GM18519 (cell line): ENCODE measurements around the gene SIRPD.

ENCODE experiments used
- ATAC-seq: cut with Tn5 transposase; IDR thresholded peaks from one replicate; pipeline ENCODE4 v1.9.1; 2021; ENCODE audit warnings: mild to moderate bottlenecking, moderate library complexity; ENCODE audit not compliant: unreplicated experiment, low FRiP score

The SIRPD gene

DNA sequence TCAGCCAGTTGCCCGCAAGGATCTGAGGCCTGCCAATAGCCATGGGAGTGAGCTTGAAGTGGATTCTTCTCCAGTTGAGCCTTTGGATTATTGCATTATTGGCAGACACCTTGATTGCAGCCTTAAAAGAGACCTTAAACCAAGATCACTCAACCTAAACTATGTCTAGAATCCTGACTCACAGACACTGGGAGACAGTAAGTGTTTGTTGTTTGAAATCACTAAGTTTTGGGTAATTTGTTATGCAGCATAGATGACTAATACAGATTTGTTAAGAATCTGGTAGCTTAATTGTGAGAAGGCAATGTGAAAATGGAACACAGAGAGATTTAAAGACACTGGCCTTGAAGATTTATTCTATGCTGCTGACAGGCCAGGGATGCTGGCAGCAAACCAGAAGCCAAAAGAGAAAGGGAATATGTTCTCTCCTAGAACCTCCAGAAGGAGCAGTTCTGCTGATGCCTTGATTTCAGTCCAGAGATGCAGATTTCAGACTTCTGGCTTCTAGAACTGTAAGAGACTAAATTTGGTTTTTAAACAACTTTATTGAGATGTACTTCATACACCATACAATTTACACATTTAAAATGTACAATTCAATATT lies 17.6 kb downstream of the SIRPD start:
- ATAC-seq: no peak

- no peak for ATAC-seq
These were observed 18.9 kb downstream of the SIRPD start for GRCh38 chr20:1538655-1539054.

- no peak for ATAC-seq
These were observed 19.8 kb downstream of the SIRPD start for GRCh38 chr20:1537731-1538058.

- ATAC-seq: no peak
These were observed 20.4 kb downstream of the SIRPD start for GRCh38 chr20:1536893-1537730.

GRCh38 chr20:1535420-1536175 lies 21.9 kb downstream of the SIRPD start:
- peak; percentile 82 for ATAC-seq

DNA sequence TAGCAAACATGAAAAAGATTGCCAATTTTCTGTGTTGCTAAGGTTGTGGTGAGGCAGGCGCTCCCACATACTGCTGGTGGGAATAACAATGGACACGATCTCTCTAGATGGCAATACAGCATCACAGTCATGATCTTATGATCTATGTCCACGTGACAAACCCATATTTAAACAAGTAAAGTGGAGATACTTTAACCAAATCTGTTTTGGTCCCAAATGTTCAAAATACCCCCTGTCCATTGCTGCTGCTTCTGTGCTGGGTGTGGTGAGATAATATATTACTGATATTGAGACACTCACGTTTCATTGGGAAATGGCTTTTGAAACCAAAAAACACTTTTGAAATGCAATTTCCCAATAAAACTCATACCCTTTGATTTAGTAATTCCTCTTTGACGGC lies 23.0 kb downstream of the SIRPD start:
- ATAC-seq: no peak

DNA sequence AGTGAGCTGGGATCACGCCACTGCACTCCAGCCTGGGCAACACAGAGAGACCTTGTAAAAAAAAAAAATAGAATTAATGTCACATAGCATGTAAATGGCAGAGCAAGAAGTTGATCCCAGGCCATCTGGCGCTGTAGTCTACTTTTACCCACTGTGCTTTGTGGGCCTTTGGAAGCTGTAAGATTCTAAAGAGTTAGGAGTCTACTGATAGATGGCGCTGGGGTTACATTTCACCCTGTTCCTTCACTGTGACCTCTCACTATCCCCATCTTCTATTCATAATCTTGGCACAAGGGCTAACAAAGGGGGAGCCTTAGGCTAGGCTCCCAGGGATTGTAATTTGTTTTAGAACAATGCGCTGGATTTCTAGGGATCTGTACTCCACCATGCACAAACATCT lies 24.4 kb downstream of the SIRPD start:
- no peak for ATAC-seq

DNA sequence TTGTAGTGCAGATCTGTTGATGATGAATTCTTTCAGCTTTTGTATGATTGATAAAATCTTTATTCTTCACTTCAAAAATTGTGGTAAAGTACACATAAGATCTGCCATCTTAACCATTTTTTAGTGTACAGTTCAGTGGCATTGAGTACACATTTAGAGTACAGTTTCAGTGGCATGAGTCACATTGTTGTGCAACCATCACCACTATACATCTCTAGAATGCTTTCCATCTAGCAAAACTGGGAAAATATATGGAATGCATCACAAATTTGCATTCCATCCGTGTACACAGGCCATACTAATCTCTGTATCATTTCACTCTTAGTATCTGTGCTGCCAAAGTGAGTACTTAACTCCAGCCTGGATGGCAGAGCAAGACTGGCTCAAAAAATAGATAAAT lies 28.7 kb downstream of the SIRPD start:
- ATAC-seq: no peak

DNA sequence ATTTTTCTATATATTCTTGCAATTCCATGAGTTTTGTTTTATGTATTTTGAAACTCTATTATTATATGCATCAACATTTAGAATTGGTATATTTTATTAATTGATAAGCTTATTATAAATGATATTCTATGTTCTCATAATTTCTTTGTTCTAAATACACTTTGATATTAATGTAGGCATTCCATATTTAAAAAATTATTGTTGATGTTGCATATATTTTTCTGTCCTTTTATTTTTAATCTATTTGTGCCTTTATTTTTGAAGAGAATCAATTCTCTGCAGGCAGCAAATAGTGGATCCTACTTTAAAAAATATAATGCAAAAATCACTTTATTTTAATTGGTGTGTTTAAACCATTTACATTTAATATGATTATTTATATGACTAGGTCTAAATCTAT lies 29.6 kb downstream of the SIRPD start:
- ATAC-seq: no peak

GRCh38 chr20:1526896-1527295 lies 30.6 kb downstream of the SIRPD start:
- no peak for ATAC-seq

DNA sequence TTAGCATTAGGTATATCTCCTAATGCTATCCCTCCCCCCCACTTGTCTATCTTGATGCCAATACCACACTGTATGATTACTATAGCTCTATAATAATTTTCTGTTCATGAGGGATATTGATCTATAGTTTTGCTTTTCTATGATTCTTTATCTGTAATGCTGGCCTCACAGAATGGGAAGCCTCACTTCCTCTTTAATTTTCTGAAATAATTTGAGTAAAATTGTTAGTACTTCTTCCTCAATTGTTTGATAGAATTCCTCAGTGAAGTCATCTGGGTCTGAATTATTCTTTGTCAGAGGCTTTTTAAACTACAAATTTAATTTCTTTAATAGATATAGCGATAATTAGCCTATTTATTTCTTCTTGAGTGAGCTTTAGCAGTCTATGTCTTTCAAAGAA lies 31.2 kb downstream of the SIRPD start:
- ATAC-seq: no peak

GRCh38 chr20:1524004-1524403 lies 33.5 kb downstream of the SIRPD start:
- ATAC-seq: no peak

GRCh38 chr20:1517010-1517409 lies 40.5 kb downstream of the SIRPD start:
- no peak for ATAC-seq

DNA sequence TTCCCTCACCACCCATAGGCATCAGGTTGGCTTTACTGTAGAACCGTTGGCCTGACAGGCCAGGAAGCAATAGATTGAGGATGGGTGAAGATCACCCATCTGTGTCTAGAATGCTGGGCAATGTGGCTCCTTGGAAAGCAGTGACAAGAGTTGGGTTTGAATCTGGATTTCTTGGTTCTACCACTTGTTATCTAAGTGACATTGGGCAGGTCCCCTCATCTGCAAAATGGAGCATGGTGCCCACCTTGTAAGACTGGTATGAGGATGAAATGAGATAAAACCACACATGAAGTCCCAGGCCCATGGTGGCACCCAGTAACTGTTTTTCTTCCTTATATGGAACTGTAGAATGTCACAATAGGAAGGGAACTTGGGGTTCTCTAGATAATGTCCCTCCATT lies 43.7 kb downstream of the SIRPD start:
- no peak for ATAC-seq

DNA sequence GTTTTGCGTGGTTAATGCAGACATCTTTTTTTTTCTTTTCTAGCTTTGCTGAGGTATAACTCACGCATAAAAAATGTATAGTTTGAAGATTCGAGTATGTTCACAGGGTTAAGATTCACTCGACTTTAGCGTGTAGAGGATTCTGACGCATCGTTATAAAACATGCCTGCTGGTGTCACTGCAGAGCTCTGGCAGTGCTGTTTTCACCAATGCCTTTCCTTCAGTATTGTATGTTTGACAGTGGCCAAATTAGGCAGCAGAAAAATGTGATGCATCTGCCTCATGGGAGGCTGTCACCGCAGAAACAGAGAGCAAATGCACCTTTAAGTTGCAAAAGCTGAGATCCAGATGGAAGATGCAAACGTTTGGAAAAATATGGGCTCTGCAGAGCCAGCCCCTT lies 48.3 kb downstream of the SIRPD start:
- no peak for ATAC-seq

- no peak for ATAC-seq
These were observed 48.9 kb downstream of the SIRPD start for GRCh38 chr20:1508574-1508973.

GRCh38 chr20:1507276-1507675 lies 50.2 kb downstream of the SIRPD start:
- ATAC-seq: no peak

- no peak for ATAC-seq
These were observed 51.6 kb downstream of the SIRPD start for GRCh38 chr20:1505871-1506270.

DNA sequence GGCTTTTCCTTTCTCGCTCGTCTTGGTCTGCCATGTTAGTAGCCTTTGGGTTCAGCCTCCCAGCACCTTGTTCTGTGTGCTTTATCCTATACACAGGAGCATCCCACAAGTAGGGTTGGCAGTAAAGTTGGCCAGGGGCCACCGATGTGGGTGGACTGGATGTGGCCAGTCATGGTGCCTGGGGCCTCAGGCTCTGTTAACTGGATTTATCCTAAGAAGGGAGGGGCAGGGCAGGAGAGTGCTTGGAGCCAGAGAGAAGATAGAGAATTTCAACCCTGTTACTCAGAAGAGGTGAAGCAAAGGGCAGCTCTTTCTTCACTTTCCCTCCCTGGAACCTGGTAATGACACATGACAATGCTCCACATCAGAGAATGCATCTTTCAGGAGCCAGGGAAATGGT lies 52.1 kb downstream of the SIRPD start:
- ATAC-seq: no peak

DNA sequence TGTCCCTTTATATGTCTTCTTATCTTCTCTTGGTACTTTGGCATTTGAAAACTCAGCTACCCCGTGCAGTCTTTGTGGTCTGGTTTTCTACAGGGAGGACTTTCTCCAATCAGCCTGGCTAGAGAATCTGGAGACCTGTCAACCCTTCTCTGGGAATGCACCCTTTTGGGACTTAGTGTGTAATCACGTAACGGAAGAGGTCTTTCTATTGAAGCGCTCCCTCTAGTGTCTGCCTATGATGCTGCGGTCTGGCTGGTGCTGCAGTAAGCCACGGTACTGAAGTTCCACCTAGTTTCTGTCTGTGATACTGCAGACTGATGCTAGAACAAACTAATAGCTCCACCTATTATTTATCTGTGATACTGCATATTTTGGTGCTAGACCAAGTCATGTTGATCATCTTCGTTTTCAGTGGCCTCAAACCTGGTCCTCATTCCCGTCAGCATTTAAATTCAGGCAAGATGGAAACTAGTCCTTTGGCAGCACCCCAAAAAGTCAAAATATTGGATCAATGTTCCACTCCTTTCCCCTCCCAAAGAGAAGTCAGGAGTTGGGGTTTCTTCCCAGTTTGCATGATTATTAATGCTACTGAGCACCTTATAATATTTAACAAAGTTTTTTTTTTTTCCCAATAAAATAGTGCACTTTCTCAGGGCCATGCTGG lies 53.8 kb downstream of the SIRPD start:
- ATAC-seq: peak; percentile 94

DNA sequence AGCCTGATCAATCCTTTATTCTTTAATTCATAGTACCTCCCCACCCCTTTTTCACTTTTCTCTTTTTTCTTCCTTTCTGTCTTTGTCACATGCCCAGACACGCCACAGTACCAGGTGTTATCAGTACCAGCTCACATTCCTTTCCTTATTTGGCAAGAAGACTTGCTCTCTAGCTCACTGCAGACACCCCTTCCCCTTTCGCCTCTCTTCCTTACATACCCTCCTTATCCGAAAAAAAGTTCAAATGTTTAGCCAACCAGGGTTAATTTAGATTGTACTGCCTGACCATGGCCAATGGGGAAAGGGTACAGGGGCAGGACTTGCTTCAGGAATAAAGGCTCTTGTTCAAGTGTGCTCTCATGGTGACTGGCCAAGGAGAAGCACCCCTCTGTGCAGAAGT lies 57.0 kb downstream of the SIRPD start:
- no peak for ATAC-seq
